Calu3 (cell line): ENCODE measurements around the gene MDH1B. TPM values are rescaled to one million over a fixed set of nuclear protein-coding genes. Genes with fewer than 3 reads are reported as not detected.

Source experiments
- BruUV-seq: library from RNA; stranded (reverse); fragments of 400-500 nt; replicated peaks from 2 replicates; lab custom pipeline; 2021; lab: Mats Ljungman, UMichigan
- CTCF ChIA-PET: fragments of 300-600 bp; sonication (Branson Sonifier 250); formaldehyde crosslinking; loops from one replicate; lab custom pipeline; 2022; ENCODE audit warnings: antibody characterized with exemption; lab: Charles Lee
- DNase-seq: peaks from one replicate; pipeline ENCODE4 v3.0.0; 2022
- H3K27ac Mint-ChIP-seq: one replicate; pipeline ENCODE4 v1.8.0; 2022; ENCODE audit warnings: mixed read lengths; ENCODE audit not compliant: unreplicated experiment
- H3K27me3 Mint-ChIP-seq: one replicate; pipeline ENCODE4 v1.8.0; 2022; ENCODE audit warnings: mixed read lengths; ENCODE audit not compliant: unreplicated experiment
- H3K36me3 Mint-ChIP-seq: one replicate; pipeline ENCODE4 v1.8.0; 2022; ENCODE audit warnings: mild to moderate bottlenecking, moderate library complexity, mixed read lengths; ENCODE audit not compliant: insufficient read depth, unreplicated experiment
- H3K4me1 Mint-ChIP-seq: one replicate; pipeline ENCODE4 v1.8.0; 2022; ENCODE audit warnings: mild to moderate bottlenecking, low read depth, mixed read lengths; ENCODE audit not compliant: unreplicated experiment
- H3K4me3 Mint-ChIP-seq: one replicate; pipeline ENCODE4 v1.8.0; 2022; ENCODE audit warnings: mild to moderate bottlenecking, low read depth, moderate library complexity, mixed read lengths; ENCODE audit not compliant: unreplicated experiment
- H3K9me3 Mint-ChIP-seq: one replicate; pipeline ENCODE4 v1.8.0; 2022; ENCODE audit warnings: low read depth, mixed read lengths; ENCODE audit not compliant: unreplicated experiment
- CTCF ChIP-seq: fragments of 200-600 bp; IDR thresholded peaks from one replicate; pipeline ENCODE4 v1.8.0; 2022; ENCODE audit warnings: antibody characterized with exemption; ENCODE audit not compliant: unreplicated experiment
- intact Hi-C: fragments of 100-400 bp; cut with micrococcal nuclease; formaldehyde crosslinking; loops from one replicate; pipeline ENCODE4 v1.10.0; 2022; ENCODE audit not compliant: unreplicated experiment
- total RNA-seq: library from RNA; stranded (reverse); gene quantifications from 2 replicates; pipeline ENCODE4 v1.2.3, GENCODE V29; 2022

The MDH1B gene
- total RNA-seq, 1 experiment from 2014 or later, result 0.94 TPM

- no peak for TF ChIP-seq CTCF
- peaks cover 26% of the 10 kb centered on the region for H3K36me3 Mint-ChIP-seq
- no TSS peak for BruUV-seq
- peak; percentile 2 for DNase-seq
- peaks cover 22% of the 10 kb centered on the region for H3K4me1 Mint-ChIP-seq
- intact Hi-C loops, result loop anchor here (5.0 kb wide), 1 partner anchor 207 kb away; no protein-coding TSS in a partner anchor
- CTCF ChIA-PET, result no interaction called here
- peak overlapping the region; percentile 77 for H3K4me3 Mint-ChIP-seq
- no peaks in the 10 kb centered on the region for H3K9me3 Mint-ChIP-seq
- peak overlapping the region; percentile 94 for H3K27ac Mint-ChIP-seq
- H3K27me3 Mint-ChIP-seq, result no peaks in the 10 kb centered on the region
These were observed 371 bp downstream of the MDH1B start for GRCh38 chr2:206764673-206765241.

- no TSS peak for BruUV-seq
- Mint-ChIP-seq H3K9me3 (no peaks in the 10 kb centered on the region), H3K27me3 (peaks cover 28% of the 10 kb centered on the region), H3K4me3 (no peak overlapping the region), H3K27ac (no peak overlapping the region), H3K4me1 (no peaks in the 10 kb centered on the region), H3K36me3 (no peaks in the 10 kb centered on the region)
- CTCF ChIA-PET, result no interaction called here
- intact Hi-C loops, result no loop called here
- TF ChIP-seq CTCF, result no peak
- DNase-seq, result no peak
These were observed 8.3 kb downstream of the MDH1B start for GRCh38 chr2:206756816-206757215.

- no peak overlapping the region for H3K27ac Mint-ChIP-seq
- TF ChIP-seq CTCF, result no peak
- H3K4me3 Mint-ChIP-seq, result no peak overlapping the region
- no peaks in the 10 kb centered on the region for H3K4me1 Mint-ChIP-seq
- CTCF ChIA-PET, result no interaction called here
- no TSS peak for BruUV-seq
- intact Hi-C loops, result no loop called here
- H3K27me3 Mint-ChIP-seq, result no peaks in the 10 kb centered on the region
- no peaks in the 10 kb centered on the region for H3K9me3 Mint-ChIP-seq
- no peaks in the 10 kb centered on the region for H3K36me3 Mint-ChIP-seq
- DNase-seq, result no peak
These were observed 24.3 kb downstream of the MDH1B start for GRCh38 chr2:206740800-206741199.

- BruUV-seq, result no TSS peak
- DNase-seq, result no peak
- H3K27ac Mint-ChIP-seq, result no peak overlapping the region
- no peaks in the 10 kb centered on the region for H3K9me3 Mint-ChIP-seq
- no peak for TF ChIP-seq CTCF
- H3K4me1 Mint-ChIP-seq, result no peaks in the 10 kb centered on the region
- H3K27me3 Mint-ChIP-seq, result no peaks in the 10 kb centered on the region
- intact Hi-C loops, result no loop called here
- no peak overlapping the region for H3K4me3 Mint-ChIP-seq
- CTCF ChIA-PET, result interaction anchor here (0.6 kb wide), 1 partner anchor 971 kb away, joined by 3 read pairs; no protein-coding TSS in a partner anchor
- H3K36me3 Mint-ChIP-seq, result no peaks in the 10 kb centered on the region
These were observed 25.9 kb downstream of the MDH1B start for GRCh38 chr2:206739271-206739670.
